Measurements from ENCODE around the gene GDPD2. TPM values are rescaled to one million over a fixed set of nuclear protein-coding genes. Genes with fewer than 3 reads are reported as not detected.

GDPD2 gene
- total RNA-seq, 1 donor = not detected

GRCh38 chrX:70455366-70456202, 32.5 kb downstream of the GDPD2 start:
- Histone ChIP-seq H3K36me3 (ENCODE audit: insufficient read depth, low read length) (no peaks in the 10 kb centered on the region), H3K9me3 (ENCODE audit: low read depth, low read length) (no peaks in the 10 kb centered on the region), H3K4me1 (ENCODE audit: insufficient read depth, low read length) (peaks cover 4% of the 10 kb centered on the region), H4K20me1 (ENCODE audit: insufficient read depth, low read length) (peaks cover 2% of the 10 kb centered on the region), H3K27ac (ENCODE audit: low read depth, low read length) (no peak overlapping the region), H2AFZ (ENCODE audit: low read length) (peak overlapping the region; percentile 2), H3K4me3 (ENCODE audit: insufficient read depth, low read length) (peak overlapping the region; percentile 70), H3K4me2 (ENCODE audit: insufficient read depth, low read length) (peak overlapping the region; percentile 92), H3K79me2 (ENCODE audit: insufficient read depth, low read length) (no peaks in the 10 kb centered on the region), H3K27me3 (ENCODE audit: insufficient read depth, low read length) (no peaks in the 10 kb centered on the region)
- DNase-seq (ENCODE audit: insufficient read length, low spot score, missing footprints) = peak; percentile 83
- no peak for TF ChIP-seq CTCF (IDR thresholded peaks at IDR 0.05; ENCODE audit: extremely low read depth, low read depth, low read length)

- Histone ChIP-seq H3K27ac (ENCODE audit: low read depth, low read length) (no peak overlapping the region), H3K4me2 (ENCODE audit: insufficient read depth, low read length) (no peak overlapping the region), H3K79me2 (ENCODE audit: insufficient read depth, low read length) (no peaks in the 10 kb centered on the region), H3K9me3 (ENCODE audit: low read depth, low read length) (no peaks in the 10 kb centered on the region), H4K20me1 (ENCODE audit: insufficient read depth, low read length) (peaks cover 2% of the 10 kb centered on the region), H3K4me1 (ENCODE audit: insufficient read depth, low read length) (peaks cover 4% of the 10 kb centered on the region), H3K4me3 (ENCODE audit: insufficient read depth, low read length) (no peak overlapping the region), H2AFZ (ENCODE audit: low read length) (no peak overlapping the region), H3K36me3 (ENCODE audit: insufficient read depth, low read length) (no peaks in the 10 kb centered on the region), H3K27me3 (ENCODE audit: insufficient read depth, low read length) (no peaks in the 10 kb centered on the region)
- TF ChIP-seq CTCF (IDR thresholded peaks at IDR 0.05; ENCODE audit: extremely low read depth, low read depth, low read length) = no peak
- DNase-seq (ENCODE audit: insufficient read length, low spot score, missing footprints) = peak; percentile 46
Measured at GRCh38 chrX:70456256-70456655, 33.1 kb downstream of the GDPD2 start.

- H3K27me3 ChIP-seq (ENCODE audit: insufficient read depth, low read length) = peaks cover 3% of the 10 kb centered on the region
- H3K4me1 ChIP-seq (ENCODE audit: insufficient read depth, low read length) = no peaks in the 10 kb centered on the region
- no peak overlapping the region for H3K27ac ChIP-seq (ENCODE audit: low read depth, low read length)
- no peak overlapping the region for H2AFZ ChIP-seq (ENCODE audit: low read length)
- TF ChIP-seq CTCF (IDR thresholded peaks at IDR 0.05; ENCODE audit: extremely low read depth, low read depth, low read length) = no peak
- no peaks in the 10 kb centered on the region for H3K79me2 ChIP-seq (ENCODE audit: insufficient read depth, low read length)
- H3K36me3 ChIP-seq (ENCODE audit: insufficient read depth, low read length) = no peaks in the 10 kb centered on the region
- no peaks in the 10 kb centered on the region for H3K9me3 ChIP-seq (ENCODE audit: low read depth, low read length)
- no peak for DNase-seq (ENCODE audit: insufficient read length, low spot score, missing footprints)
- no peak overlapping the region for H3K4me3 ChIP-seq (ENCODE audit: insufficient read depth, low read length)
- no peak overlapping the region for H3K4me2 ChIP-seq (ENCODE audit: insufficient read depth, low read length)
- H4K20me1 ChIP-seq (ENCODE audit: insufficient read depth, low read length) = no peaks in the 10 kb centered on the region
Measured at GRCh38 chrX:70461026-70461425, 37.9 kb downstream of the GDPD2 start.

GRCh38 chrX:70464051-70464450, 40.9 kb downstream of the GDPD2 start:
- Histone ChIP-seq H3K4me2 (ENCODE audit: insufficient read depth, low read length) (no peak overlapping the region), H3K79me2 (ENCODE audit: insufficient read depth, low read length) (no peaks in the 10 kb centered on the region), H4K20me1 (ENCODE audit: insufficient read depth, low read length) (no peaks in the 10 kb centered on the region), H2AFZ (ENCODE audit: low read length) (no peak overlapping the region), H3K27ac (ENCODE audit: low read depth, low read length) (no peak overlapping the region), H3K27me3 (ENCODE audit: insufficient read depth, low read length) (peaks cover 3% of the 10 kb centered on the region), H3K36me3 (ENCODE audit: insufficient read depth, low read length) (no peaks in the 10 kb centered on the region), H3K9me3 (ENCODE audit: low read depth, low read length) (no peaks in the 10 kb centered on the region), H3K4me1 (ENCODE audit: insufficient read depth, low read length) (no peaks in the 10 kb centered on the region), H3K4me3 (ENCODE audit: insufficient read depth, low read length) (no peak overlapping the region)
- DNase-seq (ENCODE audit: insufficient read length, low spot score, missing footprints) = no peak
- no peak for TF ChIP-seq CTCF (IDR thresholded peaks at IDR 0.05; ENCODE audit: extremely low read depth, low read depth, low read length)

All from osteoblast (primary cell).